Urothelium cell line (cell line): ENCODE data around the gene FARP1.
"Not testable (repeated sequence)": the region's sequence is repeated elsewhere in the genome, so short reads cannot be mapped to it uniquely, and the experiment has no call there.

ENCODE experiments used
- DNase-seq: peaks from one replicate; pipeline ENCODE4 v3.0.0; 2011; ENCODE audit warnings: low spot score, mixed read lengths
- FAIRE-seq: peaks from 2 replicates; lab custom pipeline; 2011; peaks lifted over from hg19 to GRCh38; lab: Jason Lieb, UNC

The FARP1 gene

DNA sequence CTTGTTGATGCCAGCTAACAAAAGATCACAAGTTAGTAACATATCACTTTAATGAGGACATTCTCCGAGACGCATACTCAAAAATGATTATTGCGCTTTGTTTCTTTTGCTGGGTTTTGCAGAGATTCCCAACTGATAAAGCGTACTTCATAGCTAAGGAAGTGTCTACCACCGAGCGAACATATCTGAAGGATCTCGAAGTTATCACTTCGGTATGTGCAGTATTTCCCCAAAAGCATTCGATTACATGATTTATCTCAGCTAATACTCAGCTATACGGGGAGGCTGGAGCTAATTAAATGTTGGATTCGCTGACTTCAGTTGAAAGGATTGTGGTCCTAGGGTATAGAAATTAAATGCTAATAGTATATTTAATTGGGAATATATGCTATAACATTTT lies 267.7 kb downstream of the FARP1 start:
- DNase-seq (no peak), FAIRE-seq (no peak)

DNA sequence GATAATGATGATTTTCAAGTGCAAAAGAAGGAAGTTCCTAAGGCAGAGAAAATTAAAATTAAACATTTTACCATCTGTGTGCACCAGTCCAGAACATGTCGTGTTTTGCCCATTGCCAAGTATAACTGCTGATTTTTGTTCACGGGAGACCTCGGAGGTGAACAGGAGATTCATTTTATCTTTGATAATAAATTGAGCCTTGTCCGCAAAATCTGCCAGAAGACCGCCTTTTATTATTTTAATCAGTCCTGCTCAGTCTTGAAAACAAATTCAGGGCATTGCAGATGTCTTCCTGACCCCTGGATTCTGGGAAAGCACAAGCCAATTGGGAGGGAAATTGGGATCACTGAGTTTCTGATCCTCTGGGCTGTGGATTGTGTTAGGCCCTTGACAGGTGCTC lies 268.1 kb downstream of the FARP1 start:
- FAIRE-seq, result no peak

DNA sequence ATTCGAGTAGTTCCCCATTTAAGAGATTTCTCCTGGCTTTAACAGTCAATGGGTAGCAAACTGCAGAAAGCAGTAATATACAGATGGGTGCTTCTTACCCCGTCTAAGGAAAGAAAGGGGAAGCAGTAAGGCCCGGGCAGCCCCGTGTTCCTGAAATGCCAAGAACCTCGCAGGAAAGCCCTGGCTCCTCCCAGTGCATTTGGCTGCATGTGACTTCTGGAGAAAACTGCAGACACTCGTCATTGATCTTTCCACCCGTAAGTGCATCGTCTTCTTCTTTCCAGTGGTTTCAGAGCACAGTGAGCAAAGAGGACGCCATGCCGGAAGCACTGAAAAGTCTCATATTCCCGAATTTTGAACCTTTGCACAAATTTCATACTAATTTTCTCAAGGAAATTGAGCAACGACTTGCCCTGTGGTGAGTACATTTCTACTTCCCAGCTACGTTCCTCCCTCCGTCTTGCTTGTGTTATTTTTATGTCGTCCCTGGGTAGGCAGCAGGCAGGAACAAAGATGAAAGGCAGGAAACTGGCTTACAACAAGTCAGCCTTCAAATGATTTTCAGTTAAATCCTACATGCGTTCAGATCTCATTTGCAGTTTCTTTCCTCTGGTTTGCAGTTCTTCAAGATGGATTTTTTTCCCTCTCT lies 268.8 kb downstream of the FARP1 start:
- FAIRE-seq (no peak), DNase-seq (no peak)

More for the DNA sequence above, 268.1 kb downstream of the FARP1 start:
- DNase-seq, result no peak

DNA sequence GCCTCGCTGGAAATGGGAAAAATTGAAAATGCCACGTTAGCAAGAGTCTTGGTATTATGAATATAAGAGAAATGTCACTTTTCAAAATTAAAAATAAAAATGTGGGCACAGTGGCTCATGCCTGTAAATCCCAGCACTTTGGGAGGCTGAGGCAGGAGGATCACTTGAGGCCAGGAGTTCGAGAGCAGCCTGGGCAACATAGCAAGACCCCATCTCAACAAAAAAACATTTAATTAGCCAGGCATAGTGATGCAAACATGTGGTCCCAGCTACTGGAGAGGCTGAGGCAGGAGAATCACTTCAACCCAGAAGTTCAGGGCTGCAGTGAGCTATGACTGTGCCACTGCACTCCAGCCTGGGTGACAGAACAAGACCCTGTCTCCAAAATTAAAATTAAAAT lies 270.4 kb downstream of the FARP1 start:
- FAIRE-seq, result not testable (repeated sequence)

DNA sequence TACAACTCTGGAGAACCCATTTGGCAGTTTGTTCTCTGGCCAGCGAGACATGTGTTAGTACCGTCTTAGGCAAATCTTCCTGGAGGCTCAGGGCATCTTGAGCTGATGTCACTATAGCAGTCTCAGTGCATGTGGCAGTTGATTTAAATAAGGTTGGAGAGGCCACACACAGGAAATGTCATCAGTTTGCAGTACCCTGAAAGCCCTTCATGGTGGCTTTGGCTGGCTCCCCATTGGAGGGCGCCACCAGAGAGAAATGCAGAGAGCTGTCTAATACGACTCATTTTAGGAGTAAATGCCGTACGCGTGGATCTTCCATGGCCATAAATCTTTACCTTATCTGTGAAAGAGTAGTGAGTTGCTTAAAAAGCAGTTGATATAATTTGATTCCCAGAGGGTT lies 270.9 kb downstream of the FARP1 start:
- FAIRE-seq, result no peak

More for the DNA sequence above, 270.4 kb downstream of the FARP1 start:
- not testable (repeated sequence) for DNase-seq

DNA sequence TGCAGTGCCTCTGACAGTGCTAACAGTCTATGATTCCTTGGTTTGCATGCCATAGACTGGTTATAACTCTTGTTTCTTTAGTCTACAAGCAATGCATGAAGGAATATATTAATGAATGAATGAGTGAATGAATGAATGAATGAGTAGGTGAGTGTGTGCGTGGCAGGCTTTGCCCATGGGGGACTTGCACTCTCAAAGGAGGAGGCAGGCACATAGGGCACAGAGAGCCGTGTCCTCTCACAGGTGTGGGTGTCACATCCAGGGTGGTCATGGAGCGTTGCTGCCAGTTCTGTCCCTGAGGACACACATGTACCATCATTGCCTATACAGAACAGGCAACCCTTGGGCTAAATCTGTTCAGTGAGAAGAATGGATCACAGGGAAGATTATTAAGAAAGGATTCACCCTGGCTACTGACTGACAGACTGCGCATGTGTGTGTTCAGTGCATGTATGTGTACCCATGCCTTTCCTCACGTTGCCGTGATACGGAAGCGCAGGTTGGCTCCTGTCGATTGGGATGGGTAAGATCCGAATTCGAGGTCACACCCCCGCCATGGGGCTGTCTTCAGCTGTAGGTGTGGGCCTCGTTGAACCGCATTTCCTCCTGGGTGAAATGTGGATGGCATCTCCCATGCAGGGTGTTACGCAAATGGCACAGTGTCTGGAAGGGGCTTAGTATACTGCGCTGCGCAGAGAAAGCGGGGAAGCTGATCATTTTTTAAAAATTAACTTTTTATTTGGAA lies 272.6 kb downstream of the FARP1 start:
- DNase-seq, result no peak

More for the DNA sequence above, 270.9 kb downstream of the FARP1 start:
- DNase-seq, result no peak

DNA sequence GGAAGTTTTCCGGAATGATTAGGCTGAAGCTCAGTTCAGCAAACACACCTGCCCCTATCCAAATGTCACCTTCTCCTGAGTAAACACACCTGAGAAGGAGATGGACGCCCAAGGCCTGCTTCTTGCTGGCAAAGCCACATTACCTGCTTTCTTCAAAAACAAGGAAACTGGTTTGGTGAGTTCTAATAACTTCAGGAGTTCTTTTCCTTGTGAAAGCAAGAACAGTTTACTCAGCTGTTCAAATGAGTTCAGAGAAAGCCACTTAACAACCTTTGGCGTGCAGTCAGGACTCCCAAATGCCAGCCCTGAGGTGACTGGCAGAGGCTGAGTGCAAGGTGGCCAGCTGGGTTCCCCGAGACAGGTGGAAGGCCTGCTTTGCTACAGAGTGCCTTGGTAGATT lies 273.5 kb downstream of the FARP1 start:
- DNase-seq (no peak), FAIRE-seq (no peak)

More for the DNA sequence above, 272.6 kb downstream of the FARP1 start:
- no peak for FAIRE-seq

DNA sequence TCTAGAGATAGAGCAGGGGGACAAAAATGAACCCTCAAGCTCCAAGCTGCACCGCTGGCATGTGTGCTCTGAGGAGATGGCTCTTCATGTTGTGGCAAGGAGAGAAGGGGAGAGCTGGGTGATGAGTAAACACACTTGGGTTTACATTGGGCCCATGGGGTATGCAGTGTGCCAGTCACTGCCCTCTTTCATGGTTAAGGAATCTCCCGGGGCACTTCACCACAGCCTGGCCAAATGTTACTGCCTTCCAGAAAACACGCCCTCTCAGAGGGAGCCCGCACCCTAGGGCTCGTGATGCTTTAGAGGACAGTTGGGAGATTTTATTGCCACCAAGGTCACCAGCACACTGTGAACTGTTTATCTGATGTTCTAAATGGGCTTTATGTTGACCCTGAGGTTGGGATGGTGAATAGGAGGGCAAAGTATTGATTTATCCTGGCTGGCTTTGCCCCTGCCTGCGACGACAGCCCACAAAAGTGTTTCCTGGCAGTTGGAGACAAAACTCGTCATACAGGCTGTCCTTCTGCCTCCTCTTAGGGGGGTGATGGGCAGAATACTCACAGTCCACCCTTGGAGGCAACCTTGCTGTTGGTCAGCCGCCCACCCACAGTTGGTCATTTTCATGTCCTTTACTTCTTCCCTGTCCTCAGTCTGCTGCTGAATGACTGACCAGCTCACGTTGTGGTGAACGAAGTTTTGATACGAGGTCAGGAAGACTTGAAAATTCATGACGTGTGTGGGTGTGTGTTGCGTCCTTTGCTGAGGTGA lies 277.1 kb downstream of the FARP1 start:
- DNase-seq, result no peak

DNA sequence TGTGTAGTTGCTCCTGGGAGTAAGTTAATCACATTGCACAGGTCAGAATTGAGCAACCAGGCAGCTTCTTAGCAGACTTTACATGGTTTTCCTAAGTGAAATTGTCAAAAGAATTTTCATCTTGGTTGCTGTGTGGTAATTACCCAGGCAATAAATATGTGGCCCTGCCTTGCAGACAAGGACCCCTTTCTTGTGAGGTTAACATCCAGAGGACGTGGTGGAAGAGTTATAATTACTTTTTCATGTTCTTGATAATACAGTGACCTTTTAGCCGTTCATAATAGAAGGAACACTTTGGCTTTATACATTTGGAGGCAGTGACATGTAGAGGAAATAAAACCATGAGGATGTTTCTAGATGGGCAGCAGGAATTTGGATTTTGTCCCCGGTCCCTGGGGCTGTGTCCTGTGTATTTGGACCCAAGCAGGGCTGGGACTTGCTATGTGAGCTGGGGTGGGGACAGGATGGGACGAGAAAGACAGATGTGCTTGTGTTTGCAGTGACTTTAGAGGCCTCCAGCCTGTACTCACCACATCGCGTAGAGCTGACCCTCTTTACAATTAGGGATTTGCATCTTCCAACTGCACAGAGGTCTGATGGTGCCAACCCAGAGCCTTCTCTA lies 277.8 kb downstream of the FARP1 start:
- FAIRE-seq (no peak), DNase-seq (no peak)

More for the DNA sequence above, 277.1 kb downstream of the FARP1 start:
- FAIRE-seq, result no peak

DNA sequence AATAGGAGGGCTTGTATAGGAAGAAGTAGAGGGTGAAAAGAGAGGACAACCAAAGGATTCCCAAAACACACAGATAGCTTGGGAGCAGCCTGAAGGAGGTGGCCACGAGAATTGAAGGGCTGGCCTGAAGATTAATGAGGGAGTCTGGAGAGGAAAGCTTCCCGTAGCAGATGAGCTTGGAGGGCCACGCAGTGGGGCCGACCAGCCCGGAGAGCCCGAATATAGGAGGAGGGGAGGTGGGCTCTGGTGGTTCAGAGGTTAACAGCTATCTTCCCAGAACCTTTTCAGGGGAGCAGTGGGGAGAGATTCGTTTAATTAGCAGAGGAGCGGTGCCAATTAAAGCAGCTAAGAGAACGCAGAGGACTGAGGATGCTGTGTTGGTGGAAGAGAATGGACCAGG lies 279.2 kb downstream of the FARP1 start:
- FAIRE-seq, result no peak

DNA sequence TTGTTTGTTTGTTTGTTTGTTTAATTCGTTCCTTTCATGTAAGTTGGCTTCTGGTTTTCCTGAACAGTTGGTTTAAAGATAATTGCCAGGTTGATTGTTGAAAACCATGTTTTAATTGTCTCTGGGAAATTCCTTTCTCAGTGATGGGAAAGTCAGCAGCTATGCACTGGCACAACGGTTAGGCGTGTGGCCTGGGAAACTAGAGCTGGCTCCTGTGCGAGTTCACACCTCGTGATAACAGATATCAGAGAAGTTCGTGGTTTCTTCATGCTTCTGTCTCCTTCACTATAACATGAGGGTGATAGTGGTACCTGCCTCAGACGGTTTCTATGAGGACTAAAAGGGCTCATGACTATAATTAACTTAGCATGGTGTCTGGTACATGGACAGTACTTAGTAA lies 280.5 kb downstream of the FARP1 start:
- FAIRE-seq (no peak), DNase-seq (no peak)

More for the DNA sequence above, 279.2 kb downstream of the FARP1 start:
- no peak for DNase-seq

DNA sequence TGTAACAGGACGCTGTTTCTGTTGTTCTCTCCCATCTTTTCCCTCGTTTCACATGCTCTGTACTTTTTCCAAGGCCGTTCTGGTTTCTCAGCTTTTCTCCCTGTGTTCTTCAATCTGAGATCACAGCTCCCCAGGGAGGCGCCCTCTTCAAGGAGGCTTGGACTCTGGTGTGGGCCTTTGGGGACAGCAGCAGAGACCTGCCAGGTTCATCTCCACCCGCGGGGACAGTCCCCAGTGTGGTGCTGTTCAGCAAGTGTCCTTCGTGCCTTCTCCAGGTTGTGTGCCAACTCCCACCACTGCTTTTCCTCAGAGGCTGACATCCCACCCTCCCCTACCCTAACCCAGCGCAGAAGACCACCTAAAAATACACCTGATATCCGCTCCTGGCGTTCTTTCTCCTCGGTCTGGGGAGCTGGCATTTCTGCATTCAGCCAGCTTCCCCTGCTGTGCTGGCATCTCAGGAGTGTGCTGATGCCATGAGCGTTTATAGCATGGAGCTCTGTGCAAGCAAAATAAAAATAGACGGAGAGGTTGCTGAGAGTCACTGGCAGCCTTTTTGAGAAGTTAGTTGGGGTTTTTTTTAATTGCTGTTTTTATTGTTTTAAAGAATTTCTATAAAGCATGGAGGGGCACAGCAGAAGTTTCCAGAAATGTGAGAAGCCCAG lies 284.6 kb downstream of the FARP1 start:
- FAIRE-seq (no peak), DNase-seq (no peak)

DNA sequence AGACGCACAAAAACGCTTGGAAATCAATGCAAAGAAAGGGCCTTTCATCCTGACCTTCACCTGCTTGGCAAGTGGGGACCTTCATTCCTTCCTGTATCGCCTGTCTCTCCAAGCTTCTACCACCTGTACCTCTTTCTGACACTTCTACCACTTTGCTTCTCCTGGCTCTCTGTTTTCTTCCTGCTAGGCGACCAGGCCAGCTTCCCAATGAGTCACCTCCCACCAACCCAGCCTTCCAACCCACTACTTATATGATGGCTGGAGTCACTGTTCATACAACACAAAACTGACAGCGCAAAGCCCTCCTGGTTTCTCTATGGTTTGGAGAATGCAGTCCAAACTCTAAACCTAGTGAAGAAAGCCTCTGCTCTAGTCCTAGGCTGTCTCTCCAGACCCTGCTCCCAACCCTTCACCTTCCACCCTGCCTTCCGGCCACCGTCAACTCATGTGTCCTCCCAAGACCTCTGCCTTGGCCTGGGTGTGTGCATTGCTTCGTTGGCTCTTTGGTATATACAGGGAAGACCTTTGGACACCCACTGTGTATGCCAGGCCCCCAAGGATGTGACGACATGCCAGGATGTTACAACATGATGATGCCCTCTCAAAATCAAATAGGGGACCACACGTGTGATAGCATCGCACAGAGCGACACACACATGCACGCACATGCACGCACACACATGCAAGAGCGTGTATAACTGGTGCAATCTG lies 285.5 kb downstream of the FARP1 start:
- no peak for DNase-seq

DNA sequence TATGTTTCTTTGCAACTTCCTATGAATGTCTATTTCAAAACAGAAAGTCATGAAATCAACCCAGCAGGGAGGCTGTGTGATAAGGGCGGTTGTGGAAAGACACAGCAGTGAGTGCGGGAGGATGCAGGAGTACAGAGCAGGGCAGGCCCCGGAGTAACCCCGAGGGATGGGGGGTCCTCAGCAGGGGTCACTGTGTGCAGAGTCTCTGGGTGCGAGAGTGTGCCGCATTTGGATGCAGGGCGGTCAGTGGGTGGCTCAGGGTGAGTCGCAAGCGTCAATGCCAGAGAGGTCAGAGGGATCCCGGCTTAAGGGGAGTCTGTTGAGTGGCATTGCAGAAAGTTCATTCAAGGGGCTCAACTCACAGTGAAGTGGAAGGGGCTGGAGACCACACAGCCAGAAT lies 286.2 kb downstream of the FARP1 start:
- FAIRE-seq (no peak), DNase-seq (no peak)

More for the DNA sequence above, 285.5 kb downstream of the FARP1 start:
- FAIRE-seq, result no peak

DNA sequence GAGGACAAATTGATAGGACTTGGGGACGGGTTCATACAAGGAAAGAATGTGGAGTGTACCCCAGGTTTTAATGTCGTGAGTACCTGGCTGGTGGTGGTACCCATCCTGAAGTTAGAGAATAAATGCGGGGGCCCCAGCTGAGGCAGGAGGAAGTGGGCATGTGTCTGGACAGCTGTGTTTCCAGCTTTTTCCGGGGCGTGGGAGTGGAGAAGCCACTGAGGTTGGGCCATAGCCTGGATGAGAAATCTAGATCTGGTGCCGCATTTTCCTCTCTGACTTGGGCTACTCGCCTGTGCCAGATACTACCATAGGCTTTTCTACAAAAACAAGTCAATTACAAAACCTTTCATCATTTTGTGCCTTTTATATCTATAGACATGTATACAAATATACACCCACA lies 286.6 kb downstream of the FARP1 start:
- FAIRE-seq, result no peak
- DNase-seq, result no peak

DNA sequence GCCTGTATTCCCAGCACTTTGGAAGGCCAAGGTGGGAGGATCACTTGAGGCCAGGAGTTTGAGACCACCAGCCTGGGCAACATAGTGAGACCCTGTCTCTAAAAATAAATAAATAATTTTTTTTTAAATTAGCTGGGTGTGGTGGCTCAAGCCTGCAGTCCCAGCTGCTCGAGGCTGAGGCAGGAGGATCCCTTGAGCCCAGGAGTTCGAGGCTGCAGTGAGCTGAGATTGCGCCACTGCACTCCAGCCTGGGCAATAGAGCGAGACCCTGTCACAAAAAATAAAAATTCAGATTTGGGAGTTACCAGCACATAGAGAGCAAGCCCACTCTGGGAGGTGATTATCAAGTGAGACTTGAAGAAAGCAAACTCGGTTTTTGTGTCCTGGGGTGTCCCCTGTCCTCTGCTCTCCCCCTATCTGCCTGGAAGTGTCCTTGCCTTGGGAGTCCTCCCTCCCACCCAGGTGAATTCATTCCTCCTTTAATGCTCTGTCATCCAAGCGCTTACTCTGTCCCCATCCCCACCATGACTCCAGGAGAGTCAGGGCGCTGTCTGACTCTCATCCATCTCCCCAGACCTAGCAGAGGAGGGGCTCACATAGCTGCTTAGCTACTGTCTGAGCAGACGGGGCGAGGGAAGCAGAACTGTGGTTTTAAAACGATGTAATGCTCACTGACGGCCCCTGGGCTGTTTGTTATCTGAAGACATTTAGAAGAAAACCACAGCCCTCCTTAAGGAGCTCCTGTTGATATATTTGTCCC lies 287.3 kb downstream of the FARP1 start:
- no peak for FAIRE-seq
- DNase-seq, result no peak

DNA sequence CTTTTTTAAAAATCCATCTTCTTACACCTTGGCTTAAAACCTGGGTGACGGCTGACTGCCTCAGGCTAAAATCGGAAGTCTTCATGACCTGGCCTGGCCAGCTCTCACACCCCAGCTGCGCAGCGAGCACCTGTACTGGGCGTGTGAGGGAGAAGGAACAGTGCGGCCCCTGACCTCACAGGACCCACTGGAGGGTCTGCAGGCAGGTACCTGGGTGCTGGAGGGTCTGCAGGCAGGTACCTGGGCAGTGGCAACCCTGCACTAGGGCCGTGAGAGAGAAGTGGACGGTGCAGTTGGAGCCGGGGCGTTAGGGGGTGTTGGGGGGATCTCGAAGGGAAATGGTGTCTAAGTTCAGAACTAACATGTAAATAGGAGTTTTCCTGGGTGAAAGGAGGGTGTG lies 289.7 kb downstream of the FARP1 start:
- FAIRE-seq (no peak), DNase-seq (no peak)

DNA sequence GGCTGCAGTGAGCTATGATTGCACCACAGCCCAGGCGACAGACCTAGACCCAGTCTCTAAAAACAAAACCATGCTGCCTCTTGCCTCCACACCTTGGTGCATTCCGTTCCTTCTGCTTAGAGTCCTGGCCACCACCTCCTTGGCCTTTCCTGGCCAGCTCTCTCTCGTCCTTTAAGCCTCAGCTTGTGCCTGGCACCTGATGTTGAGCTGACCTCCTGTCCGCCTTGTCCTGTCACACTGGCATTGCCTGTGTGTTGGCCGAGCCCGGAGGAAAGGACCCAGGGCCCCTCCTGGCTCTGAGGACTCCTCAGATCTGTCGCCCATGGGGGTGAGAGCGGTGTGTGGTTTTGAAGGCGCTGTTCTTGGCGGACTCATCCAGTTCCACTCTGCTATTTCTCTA lies 290.8 kb downstream of the FARP1 start:
- FAIRE-seq (no peak), DNase-seq (no peak)

DNA sequence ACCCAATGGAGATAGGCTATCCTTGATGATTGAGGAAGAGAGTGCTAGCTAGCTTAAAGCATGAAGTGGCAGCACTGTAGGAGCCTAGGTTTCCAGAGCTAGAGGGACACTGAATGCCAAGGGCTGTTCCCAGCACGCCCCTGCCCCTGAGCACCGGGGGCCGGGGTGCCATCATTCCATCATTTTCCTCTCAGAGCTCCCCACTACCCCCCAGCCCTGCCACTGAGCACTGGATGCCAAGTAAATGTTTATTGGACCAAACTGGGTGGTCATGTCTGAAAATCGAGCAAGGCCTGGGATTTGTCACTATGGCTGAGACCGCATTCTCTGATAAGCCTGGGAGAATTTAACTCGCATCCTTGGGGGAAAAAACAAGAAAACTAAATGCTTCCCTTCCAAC lies 291.2 kb downstream of the FARP1 start:
- FAIRE-seq (no peak), DNase-seq (no peak)
